GM18498 (cell line): Measurements from ENCODE around the gene B3GNT8.
"Not testable (repeated sequence)": the region's sequence is repeated elsewhere in the genome, so short reads cannot be mapped to it uniquely, and the experiment has no call there.

Source experiments
- ATAC-seq: cut with Tn5 transposase; IDR thresholded peaks from one replicate; pipeline ENCODE4 v1.9.1; 2021; ENCODE audit warnings: mild to moderate bottlenecking, moderate library complexity; ENCODE audit not compliant: unreplicated experiment

Gene B3GNT8

DNA sequence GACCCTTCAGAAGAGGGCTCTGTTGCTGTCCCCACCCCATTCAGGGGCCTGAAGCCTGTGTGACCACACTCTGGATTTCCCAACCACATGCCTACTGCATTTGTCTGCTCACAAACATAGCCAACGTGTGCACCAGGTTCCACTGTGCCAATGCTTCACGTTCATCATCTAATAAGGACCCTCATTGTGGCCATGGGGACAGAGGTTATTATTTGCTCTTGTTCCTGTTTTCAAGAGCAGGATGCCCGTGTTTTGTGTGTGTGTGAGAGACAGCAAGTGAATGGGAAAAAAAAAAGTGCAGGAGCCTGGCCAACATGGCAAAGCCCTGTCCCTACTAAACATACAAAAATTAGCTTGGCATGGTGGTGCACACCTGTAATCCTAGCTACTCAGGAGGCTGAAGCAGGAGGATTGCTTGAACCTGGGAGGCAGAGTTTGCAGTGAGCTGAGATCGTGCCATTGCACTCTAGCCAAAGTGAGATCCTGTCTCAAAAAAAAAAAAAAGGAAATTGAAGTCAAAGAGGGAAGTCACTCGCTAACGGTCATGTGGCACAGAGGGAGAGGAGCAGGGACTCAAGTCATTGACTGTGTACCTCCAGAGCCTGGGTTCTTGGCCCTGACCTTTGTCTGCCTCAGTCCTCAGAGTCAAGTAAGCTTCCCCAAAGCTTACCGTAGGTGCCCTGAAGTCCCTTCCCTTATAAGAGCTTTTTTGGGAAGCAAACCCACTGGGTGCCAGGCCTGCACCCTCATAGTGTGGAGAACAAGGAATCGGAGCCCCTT, 6.9 kb downstream of the B3GNT8 start:
- no peak for ATAC-seq

DNA sequence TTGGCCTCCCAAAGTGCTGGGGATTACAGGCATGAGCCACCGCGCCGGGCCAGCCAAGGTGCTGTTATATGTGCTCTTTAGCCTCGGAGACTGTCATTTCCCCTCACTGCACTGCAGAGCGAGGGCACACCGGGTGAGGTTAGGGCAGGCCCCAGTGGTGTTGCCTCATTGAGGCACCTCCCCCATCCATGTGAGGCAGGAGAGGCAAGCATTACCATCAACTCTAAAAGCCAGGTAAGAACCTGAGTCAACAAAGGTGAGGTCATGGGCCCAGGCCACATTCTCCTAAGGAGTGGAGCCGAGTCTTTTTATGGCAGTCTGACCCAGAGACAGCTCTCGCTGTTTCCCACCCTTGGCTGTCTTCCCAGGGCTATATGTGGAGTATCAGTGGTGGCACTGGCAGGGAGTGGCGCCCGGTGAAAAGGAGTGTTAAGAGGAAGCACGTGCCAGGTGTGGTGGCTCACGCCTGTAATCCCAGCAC, 10.9 kb downstream of the B3GNT8 start:
- ATAC-seq = no peak

DNA sequence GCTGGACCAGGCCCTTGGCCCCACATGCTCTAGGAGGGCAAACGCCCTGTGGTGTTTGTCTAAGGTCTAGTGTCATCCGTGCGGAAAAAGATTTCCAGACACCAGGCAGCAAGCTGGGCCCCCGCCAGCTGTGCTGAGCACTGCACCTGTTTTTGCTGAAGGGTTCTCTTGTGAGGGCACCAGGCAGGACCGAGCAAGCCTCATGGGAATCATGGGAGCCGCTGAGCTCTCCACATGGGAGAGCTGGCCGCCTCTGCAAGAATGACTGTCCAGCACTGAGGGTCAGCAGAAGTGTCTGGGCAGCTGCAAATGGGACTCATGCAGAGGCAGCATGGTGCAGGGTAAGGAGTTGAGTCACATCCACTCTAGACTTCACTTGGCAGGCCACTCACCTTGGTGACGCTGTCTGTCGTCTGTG, 12.0 kb downstream of the B3GNT8 start:
- no peak for ATAC-seq

DNA sequence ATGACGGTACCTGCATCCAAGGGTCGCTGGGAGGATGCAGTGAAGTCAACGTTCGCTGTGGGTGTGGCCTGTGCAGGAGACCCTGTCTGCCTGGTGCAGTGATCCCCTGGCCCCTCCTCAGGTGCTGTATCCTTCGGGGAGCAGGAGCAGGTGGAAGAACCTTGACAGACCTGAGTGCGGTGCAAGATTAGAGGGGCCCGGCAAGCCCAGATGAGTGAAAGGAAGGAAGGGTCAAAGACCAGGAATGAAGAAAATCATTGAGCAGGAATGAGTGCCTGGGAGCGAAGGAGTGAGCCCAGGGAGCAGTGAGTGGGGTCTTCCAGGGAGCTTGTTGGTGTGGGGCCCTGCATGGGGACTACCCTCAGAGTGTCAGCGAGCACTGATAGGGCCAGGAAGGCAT, 12.7 kb downstream of the B3GNT8 start:
- no peak for ATAC-seq

DNA sequence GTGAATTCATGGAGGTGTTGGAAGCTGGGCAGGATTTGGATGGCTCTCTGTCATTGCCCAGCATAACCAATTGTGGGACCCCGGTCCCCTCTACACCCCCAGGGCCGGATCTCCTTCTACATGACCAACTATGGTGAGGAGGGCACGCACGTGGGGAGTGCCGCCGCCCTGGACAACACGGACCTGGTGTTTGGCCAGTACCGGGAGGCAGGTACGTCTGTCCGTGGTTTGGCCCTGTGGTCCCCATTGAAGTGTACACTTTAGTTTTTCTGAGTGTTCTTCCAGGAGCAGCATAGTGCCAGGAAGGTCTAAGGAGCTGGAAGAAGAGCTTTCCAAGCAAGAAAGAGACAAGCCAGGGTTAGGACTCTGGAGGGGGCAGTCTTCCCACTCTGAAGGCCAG, 13.2 kb downstream of the B3GNT8 start:
- no peak for ATAC-seq

DNA sequence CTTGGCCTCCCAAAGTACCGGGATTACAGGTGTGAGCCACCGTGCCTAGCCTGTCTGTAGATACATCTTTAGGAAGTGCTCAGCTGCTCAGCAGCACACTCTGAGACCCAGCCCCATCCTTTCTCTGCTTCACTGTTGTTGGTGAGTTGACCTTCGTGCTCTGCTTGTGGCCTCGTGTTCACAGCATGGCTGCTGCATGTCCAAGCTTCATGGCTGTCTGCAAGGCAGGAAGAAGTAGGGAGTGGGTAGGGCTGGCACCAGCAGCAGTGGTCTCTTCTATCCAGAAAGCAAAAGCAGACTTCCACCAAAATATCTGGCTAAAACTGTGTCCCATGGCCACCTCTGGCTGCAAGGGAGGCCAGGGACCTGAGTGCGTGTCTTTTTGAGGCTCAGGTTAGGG, 14.2 kb downstream of the B3GNT8 start:
- ATAC-seq = no peak

DNA sequence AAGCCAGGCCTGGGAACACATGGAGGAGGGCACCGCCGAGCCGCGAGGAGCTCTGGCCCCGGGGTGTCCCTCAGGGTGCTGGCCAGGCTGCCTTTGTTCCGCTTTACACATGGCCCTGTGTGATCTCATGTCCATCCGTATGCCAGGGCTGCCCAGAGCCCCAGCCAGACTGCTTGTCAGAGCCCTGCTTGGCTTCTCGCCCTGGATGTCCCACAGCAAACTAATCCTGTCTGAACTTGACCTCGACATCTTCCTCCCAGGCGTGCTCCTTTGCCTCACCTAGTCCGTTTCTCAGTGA, 15.3 kb downstream of the B3GNT8 start:
- no peak for ATAC-seq

DNA sequence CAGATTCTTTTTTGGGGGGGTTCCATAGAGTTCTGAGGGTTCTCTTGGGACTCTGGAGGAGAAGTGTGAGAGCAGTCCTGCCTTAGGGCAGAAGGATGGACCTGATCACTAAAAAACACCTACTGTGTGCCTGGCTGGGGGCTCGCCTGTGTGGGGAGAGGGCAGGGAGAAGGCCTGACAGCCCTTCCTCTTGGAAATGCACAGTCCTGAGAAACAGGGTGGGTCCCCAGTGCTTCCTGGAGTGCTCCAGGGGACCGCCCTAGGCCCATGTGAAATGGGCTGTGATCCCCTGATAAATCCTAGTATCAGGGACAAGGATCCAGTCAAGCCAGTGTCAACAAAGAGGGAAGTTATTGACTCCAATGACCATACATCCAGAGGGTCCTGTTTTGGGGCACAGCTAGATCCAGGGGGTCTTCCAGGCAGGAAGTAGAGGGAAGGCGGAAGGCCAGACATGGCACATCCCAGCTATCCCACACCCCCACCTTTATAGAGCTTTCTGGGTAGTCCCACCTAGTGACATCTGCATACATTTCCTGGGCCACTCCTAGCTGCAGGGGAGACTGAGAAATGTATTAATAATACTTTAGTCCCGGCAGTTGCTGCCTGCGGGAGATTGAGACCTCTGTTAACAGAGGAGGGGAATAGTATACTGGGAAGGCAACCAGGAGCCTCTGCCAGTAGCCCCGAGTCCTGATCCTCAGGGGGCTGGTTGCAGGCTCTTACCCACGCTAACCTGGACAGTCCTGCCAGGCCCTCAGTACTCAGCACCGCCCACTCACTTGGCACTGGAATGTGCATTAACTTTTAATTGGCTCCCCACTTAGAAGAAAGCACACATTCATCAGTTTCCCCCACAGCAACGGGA, 15.8 kb downstream of the B3GNT8 start:
- no peak for ATAC-seq

DNA sequence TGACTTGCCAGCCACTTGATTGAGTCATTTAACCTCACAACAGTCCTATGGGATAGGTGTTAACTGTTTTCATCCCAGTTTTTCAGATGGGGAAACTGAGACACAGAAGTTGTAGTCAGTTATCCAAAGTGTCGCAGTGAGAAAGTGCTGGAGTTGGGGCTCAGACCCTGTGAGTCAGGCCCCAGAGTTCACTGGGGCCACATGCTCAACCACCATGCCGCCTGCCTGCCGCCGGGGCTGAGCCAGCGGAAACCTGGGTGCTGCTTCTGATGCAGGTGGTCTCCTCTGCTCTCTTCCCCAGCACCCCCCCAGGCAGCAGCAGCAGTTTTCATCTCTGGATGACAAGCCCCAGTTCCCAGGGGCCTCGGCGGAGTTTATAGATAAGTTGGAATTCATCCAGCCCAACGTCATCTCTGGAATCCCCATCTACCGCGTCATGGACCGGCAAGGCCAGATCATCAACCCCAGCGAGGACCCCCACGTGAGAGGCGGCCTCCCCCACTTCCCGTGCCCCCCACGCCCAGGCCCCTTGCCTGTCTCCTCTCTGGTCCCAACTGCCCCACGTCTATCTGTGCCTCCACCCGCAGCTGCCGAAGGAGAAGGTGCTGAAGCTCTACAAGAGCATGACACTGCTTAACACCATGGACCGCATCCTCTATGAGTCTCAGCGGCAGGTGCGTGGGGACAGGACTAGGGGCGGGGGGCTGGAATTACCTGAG, 16.7 kb downstream of the B3GNT8 start:
- ATAC-seq = no peak

DNA sequence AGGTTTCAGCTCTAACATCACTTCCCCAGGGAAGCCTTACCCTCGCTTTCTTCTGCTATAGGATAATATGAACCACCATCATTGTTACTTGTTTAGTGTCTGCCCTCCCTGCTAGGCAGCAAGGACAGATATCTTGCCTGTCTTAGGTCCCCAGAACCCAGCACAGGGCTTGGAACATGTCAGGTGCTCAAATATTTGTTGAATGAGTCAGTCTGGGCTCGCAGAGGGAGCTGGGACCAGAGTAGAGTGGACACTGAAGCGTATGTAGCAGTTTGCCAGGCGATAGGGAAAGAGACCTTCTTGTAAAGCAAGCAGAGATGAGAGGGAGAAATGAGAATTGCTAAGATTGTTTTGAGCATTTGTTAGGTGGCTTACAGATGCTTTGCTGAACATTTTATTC, 17.9 kb downstream of the B3GNT8 start:
- no peak for ATAC-seq

DNA sequence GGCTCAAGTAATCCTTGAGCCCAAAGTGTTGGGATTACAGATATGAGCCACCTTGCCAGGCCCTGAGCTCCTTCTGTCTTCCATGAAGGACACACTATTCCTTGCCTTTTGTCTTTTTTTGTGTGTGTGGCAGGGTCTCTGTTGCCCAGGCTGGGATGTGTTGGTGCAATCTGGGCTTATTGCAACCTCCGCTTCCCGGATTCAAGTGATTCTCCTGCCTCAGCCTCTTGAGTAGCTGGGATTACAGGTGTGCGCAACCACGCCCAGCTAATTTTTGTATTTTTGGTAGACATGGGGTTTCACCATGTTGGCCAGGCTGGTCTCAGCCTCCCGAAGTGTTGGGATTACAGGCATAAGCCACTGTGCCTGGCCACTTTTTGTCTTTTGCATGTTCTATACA, 18.3 kb downstream of the B3GNT8 start:
- ATAC-seq = not testable (repeated sequence)

DNA sequence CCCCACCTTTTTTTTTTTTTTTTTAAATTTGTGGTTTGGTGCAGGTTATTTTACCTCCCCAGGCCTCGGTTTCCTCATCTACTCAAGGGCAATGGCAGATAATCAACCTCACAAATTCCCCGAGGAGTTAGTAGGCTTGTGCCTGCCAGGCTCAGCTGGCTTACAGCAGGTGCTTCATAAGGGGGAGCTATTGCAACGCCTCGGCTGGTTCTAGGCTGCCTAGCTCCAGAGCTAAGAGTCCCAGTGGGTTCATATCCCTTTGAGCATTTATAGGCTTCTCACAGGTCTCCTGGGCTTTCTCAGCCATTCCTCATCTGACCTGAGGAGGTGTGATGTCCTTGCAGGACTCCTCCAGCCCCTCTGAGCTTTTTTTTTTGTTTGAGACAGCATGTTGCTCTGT, 18.9 kb downstream of the B3GNT8 start:
- ATAC-seq = no peak

DNA sequence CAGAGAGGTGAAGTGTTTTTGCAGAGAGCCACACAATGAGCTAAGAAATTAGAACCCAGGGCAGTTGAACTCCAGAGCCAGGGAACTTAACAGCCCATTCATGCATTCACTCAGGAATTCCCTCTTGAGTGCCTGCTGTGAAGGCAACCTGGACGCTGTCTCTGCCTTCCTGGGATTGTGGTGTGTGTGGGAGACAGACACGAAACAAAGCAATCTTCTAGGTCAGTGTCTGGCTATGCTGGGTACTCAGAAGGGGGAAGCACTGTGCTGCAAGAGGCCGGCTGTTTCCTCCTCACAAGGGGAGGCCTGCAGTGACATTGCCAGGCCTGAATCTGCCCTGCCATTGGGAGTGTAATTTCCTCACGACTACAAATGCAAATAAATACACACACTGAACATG, 19.9 kb downstream of the B3GNT8 start:
- ATAC-seq = no peak

DNA sequence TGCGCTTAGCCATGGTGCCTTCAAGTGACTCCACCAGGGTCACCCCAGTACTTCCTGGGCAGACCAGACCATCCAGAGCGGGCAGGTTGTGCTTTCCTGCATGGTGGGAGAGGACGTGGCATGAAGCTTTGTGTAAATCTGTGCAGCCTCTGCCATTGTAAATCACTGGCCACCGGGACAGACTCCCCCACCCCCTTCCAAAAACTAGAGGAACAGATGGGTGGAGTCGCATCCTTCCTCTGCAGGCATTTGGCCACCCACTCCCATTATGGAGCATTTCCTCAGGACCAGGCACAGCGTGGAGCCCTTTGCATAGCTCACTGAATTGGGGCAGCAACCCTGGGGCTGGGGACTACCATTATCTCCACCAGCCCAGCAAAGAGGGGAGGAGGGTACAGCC, 21.4 kb downstream of the B3GNT8 start:
- no peak for ATAC-seq

DNA sequence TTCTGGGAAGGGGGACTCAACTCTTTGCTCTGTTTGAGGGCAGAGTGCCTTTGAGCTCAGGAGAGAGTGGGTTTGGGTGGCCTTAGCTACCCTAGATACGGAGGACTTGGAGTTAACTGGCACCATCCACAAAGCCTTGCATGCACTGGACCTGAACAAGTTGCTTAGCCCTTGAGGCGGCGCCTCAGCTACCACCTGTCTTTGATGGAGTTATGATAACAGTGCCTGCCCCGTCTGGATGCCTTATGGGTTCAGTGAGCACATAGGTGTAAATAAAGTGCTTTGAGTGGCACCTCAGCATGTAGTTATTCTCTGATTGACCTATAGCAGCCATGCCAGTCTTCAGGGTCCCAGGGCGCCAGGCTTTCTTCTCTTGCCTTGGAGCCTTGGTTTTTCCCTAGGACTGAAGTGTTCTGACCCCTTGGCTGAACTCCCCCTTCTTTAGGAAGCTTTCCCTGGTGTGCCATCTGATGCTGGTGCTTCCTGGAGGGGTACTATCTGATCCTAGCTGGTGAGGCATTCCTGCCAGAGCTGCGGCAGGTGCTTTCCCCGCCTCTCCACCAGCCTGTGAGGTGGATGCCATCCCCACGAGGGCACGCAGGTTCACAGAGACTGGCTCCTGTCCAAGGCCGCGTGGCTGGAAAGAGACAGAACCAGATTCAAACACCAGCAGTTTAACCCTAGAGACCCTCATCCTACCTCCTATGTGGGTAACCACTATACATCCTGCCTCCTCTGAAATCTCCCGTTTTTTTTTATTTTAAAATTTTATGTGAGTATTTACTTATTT, 23.8 kb downstream of the B3GNT8 start:
- no peak for ATAC-seq

DNA sequence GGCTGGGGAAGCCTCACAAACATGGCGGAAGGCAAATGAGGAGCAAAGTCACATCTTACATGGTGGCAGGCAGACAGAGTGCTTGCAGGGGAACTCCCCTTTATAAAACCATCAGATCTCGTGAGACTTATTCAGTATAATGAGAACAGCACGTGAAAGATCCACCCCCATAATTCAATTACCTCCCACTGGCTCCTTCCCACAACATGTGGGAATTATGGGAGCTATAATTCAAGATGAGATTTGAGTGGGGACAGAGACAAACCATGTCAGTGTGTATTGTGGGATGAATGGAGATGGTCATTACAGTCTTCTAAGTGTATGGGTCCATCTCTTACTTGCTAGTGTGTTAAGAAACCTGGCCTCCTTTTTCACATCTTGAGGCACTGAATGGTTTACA, 25.2 kb downstream of the B3GNT8 start:
- ATAC-seq = no peak

DNA sequence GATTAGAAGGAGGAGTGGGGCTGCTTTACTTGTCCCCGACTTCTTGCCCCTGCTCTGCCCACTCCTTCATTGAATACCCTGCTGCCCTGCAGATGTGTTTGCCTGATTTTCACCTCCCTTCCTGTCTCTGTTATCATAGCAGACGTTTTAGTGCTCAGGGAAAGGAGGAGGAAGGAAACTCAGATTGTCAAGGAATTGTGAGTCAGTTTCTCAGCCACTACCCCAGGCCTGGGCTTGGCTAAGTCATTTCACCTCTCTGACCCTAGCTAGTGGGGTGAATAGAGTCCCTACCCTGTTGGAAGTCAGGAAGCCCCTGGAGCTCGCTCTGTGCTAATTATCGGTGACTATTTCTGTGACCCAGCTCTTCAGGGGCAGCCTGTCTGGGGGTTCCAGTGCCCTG, 25.7 kb downstream of the B3GNT8 start:
- ATAC-seq = no peak

DNA sequence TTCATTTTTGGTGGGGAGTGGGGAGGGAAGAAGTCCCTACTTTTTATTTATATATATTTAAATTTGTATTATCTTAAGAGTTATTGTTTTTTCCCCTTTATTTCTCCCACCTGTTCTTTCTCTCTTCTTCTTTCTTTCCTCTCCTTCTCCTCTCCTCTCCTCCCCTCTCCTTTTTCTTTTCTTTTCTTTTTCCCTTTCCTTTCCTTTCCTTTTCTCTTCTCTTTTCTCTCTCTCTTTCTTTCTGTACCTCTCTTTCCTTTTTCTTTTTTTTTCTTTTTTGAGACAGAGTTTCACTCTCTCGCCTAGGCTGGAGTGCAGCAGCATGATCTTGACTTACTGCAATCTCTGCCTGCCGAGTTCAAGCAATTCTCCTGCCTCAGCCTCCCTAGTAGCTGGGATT, 27.6 kb downstream of the B3GNT8 start:
- ATAC-seq = no peak

DNA sequence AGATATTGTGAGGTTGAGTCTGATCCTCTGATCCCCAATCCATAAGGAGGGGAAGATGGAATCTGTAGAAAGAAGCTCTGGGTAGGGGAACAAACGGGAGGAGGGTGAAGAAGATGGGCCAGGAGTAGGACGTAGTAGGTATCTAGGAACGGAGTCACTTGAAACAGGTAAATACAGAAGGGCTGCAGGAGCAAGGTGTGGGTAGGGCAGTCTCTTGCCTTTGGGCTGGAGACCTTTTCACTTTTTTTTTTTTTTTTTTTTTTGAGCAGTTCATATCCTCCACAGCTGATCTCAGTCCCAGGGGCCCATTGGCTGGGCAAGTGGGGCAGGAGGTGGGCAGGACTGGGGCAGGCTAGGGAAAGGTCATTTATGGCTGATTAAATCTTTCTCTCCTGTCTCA, 28.1 kb downstream of the B3GNT8 start:
- no peak for ATAC-seq

DNA sequence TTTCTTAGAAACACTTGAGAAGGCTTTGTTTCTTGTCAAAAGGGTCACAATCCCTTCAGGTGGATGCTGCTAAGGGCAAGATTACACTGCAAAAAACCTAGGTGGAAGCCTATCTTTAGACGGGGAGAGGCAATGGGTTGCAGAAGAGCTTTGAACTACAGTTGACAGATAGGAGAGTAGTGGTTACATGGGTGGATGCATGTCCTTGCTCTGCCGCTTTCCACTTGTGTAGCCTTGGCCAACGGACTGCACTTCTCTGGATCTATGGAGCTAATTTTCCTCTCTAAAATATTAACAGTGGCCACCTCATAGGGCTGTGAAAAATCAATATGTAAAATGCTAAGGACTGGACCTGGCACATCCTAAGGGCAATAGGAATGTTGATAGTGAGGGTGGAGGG, 28.6 kb downstream of the B3GNT8 start:
- no peak for ATAC-seq

DNA sequence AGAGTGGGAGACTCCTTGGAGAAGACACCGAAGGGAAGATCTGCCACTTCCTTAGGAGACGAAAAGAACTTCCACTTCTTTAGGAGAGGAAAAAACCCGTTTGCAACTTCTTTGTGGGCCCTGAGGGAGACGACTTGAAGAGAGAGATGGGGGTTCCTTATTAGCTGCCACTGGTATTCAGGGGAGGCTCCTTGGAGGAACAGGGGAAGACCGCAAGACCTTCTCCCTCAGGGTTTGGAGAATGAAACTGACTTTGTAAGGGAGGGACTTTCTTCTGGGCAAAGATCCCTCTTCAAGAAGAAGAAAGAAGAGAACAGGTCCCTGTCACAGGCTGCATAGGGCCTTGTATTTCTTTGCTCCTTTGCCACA, 29.1 kb downstream of the B3GNT8 start:
- ATAC-seq = no peak
